H1 (cell line): ENCODE data around the gene PRSS38. TPM values are rescaled to one million over a fixed set of nuclear protein-coding genes. Genes with fewer than 3 reads are reported as not detected.

Experiments used
- CTCF ChIA-PET: fragments of 300-600 bp; sonication (Branson Sonifier 250); formaldehyde crosslinking; loops from one replicate; lab custom pipeline; 2021; ENCODE audit not compliant: partially characterized antibody; lab: Charles Lee
- POLR2A ChIA-PET: fragments of 300-600 bp; sonication (Branson Sonifier 250); formaldehyde crosslinking; loops from one replicate; lab custom pipeline; 2021; ENCODE audit warnings: inconsistent platforms; ENCODE audit not compliant: partially characterized antibody; lab: Charles Lee
- DNase-seq, 2 experiments: peaks; one replicate each; pipeline versions ENCODE4 v3.0.0 to v3.0.0-alpha.2; 2010 to 2022; ENCODE audit warnings: low spot score in 2 of 2, low read depth in 1 of 2, mixed read lengths in 1 of 2
- FAIRE-seq: peaks from 2 replicates; lab custom pipeline; 2011; peaks lifted over from hg19 to GRCh38; lab: Jason Lieb, UNC
- H2AFZ ChIP-seq: 2 replicates; pipeline ENCODE4 v1.8.1; 2012; ENCODE audit warnings: low read length, inconsistent platforms
- H2AK5ac ChIP-seq: 2 replicates; pipeline ENCODE4 v1.6.1; 2013; ENCODE audit warnings: low read depth, low read length
- H2BK120ac ChIP-seq: replicated peaks from 2 replicates; pipeline ENCODE3; 2013; ENCODE audit warnings: low read depth, low read length, inconsistent platforms
- H2BK12ac ChIP-seq: 2 replicates; pipeline ENCODE4 v1.6.1; 2013; ENCODE audit warnings: low read depth, low read length
- H2BK15ac ChIP-seq: 2 replicates; pipeline ENCODE4 v1.6.1; 2013; ENCODE audit warnings: low read length
- H2BK20ac ChIP-seq: 2 replicates; pipeline ENCODE4 v1.6.1; 2013; ENCODE audit warnings: low read length
- H2BK5ac ChIP-seq: 2 replicates; pipeline ENCODE4 v1.6.1; 2013; ENCODE audit warnings: low read depth, low read length
- H3K14ac ChIP-seq: 2 replicates; pipeline ENCODE4 v1.6.1; 2013; ENCODE audit warnings: inconsistent platforms; ENCODE audit not compliant: insufficient read length
- H3K18ac ChIP-seq: 2 replicates; pipeline ENCODE4 v1.6.1; 2013; ENCODE audit warnings: low read length; ENCODE audit errors: extremely low read depth
- H3K23ac ChIP-seq: 2 replicates; pipeline ENCODE4 v1.6.1; 2013; ENCODE audit warnings: inconsistent platforms; ENCODE audit not compliant: insufficient read length
- H3K23me2 ChIP-seq: 2 replicates; pipeline ENCODE4 v1.6.1; 2013; ENCODE audit warnings: low read depth, low read length
- H3K27ac ChIP-seq: 2 replicates; pipeline ENCODE4 v1.6.1; 2011; ENCODE audit warnings: low read depth, low read length, inconsistent platforms
- H3K27me3 ChIP-seq, 4 experiments: replicated peaks in 1 of 4; 1 replicate in 1 of 4; 2 replicates in 3 of 4; pipeline versions ENCODE4 v1.6.1 to v1.8.1; 2011 to 2013; ENCODE audit warnings: low read length in 3 of 4, mild to moderate bottlenecking in 3 of 4, inconsistent platforms in 2 of 4, mixed read lengths in 2 of 4, moderate library complexity in 1 of 4; ENCODE audit not compliant: control insufficient read depth in 3 of 4, insufficient read depth in 3 of 4; ENCODE audit errors: extremely low read depth in 1 of 4
- H3K36me3 ChIP-seq, 4 experiments: 2 replicates each; pipeline versions ENCODE4 v1.6.1 to v1.8.1; 2011 to 2013; ENCODE audit warnings: mild to moderate bottlenecking in 4 of 4, low read length in 3 of 4, moderate library complexity in 2 of 4, control low read depth in 1 of 4, inconsistent platforms in 1 of 4; ENCODE audit not compliant: insufficient read depth in 4 of 4, control insufficient read depth in 2 of 4
- H3K4ac ChIP-seq: replicated peaks from 2 replicates; pipeline ENCODE3; 2013; ENCODE audit warnings: low read length, low read depth, mixed read lengths, inconsistent platforms; ENCODE audit not compliant: insufficient read length
- H3K4me1 ChIP-seq, 4 experiments: replicated peaks in 1 of 4; 1 replicate in 1 of 4; 2 replicates in 3 of 4; pipeline versions ENCODE4 v1.6.1 to v1.8.1; 2011 to 2013; ENCODE audit warnings: low read length in 3 of 4, inconsistent platforms in 2 of 4, mixed read lengths in 1 of 4; ENCODE audit not compliant: insufficient read depth in 4 of 4, control insufficient read depth in 3 of 4
- H3K4me2 ChIP-seq, 2 experiments: 2 replicates each; pipeline versions ENCODE4 v1.6.1 to v1.8.1; 2011 to 2013; ENCODE audit warnings: low read depth in 2 of 2, low read length in 2 of 2, control low read depth in 1 of 2, inconsistent platforms in 1 of 2, mild to moderate bottlenecking in 1 of 2; ENCODE audit not compliant: insufficient read depth in 1 of 2
- H3K4me3 ChIP-seq, 4 experiments: fragments of 200-600, 300-600 bp in 1 of 4; sonication (generic), shearing (Covaris generic), sonication (Bioruptor Twin) in 1 of 4; 2 replicates each; pipeline versions ENCODE4 v1.5.1 to v1.8.1; 2011 to 2016; ENCODE audit warnings: low read length in 4 of 4, low read depth in 3 of 4, control low read depth in 2 of 4, inconsistent platforms in 2 of 4, mild to moderate bottlenecking in 2 of 4, mixed read lengths in 1 of 4, moderate library complexity in 1 of 4; ENCODE audit not compliant: insufficient read depth in 2 of 4; ENCODE audit errors: extremely low read depth in 1 of 4
- H3K56ac ChIP-seq: replicated peaks from 2 replicates; pipeline ENCODE3; 2013; ENCODE audit warnings: low read depth, mild to moderate bottlenecking, mixed read lengths, low read length, inconsistent platforms; ENCODE audit not compliant: insufficient read length
- H3K79me1 ChIP-seq: 2 replicates; pipeline ENCODE4 v1.6.1; 2013; ENCODE audit warnings: low read depth, low read length, control low read depth
- H3K79me2 ChIP-seq, 2 experiments: 2 replicates each; pipeline versions ENCODE4 v1.6.1 to v1.8.1; 2012 to 2013; ENCODE audit warnings: low read length in 2 of 2, mild to moderate bottlenecking in 2 of 2, inconsistent platforms in 1 of 2; ENCODE audit not compliant: insufficient read depth in 2 of 2, control insufficient read depth in 1 of 2
- H3K9ac ChIP-seq, 4 experiments: replicated peaks in 1 of 4; 1 replicate in 1 of 4; 2 replicates in 3 of 4; pipeline versions ENCODE4 v1.6.1 to v1.8.1; 2011 to 2013; ENCODE audit warnings: low read depth in 3 of 4, low read length in 3 of 4, control low read depth in 2 of 4, mild to moderate bottlenecking in 2 of 4, moderate library complexity in 2 of 4, inconsistent platforms in 1 of 4; ENCODE audit errors: extremely low read depth in 1 of 4
- H3K9me3 ChIP-seq, 2 experiments: 2 replicates each; pipeline versions ENCODE4 v1.6.1 to v1.8.1; 2012 to 2013; ENCODE audit warnings: mild to moderate bottlenecking in 2 of 2, moderate library complexity in 2 of 2, control low read depth in 1 of 2, inconsistent platforms in 1 of 2, low read depth in 1 of 2, low read length in 1 of 2, mixed read lengths in 1 of 2; ENCODE audit not compliant: insufficient read depth in 2 of 2
- H4K20me1 ChIP-seq, 2 experiments: replicated peaks in 1 of 2; 2 replicates each; pipeline versions ENCODE3 to v1.8.1; 2011 to 2013; ENCODE audit warnings: inconsistent platforms in 2 of 2, low read length in 2 of 2, mild to moderate bottlenecking in 1 of 2; ENCODE audit not compliant: insufficient read depth in 2 of 2, control insufficient read depth in 1 of 2
- H4K5ac ChIP-seq: 2 replicates; pipeline ENCODE4 v1.6.1; 2013; ENCODE audit warnings: low read length, low read depth, mixed read lengths, inconsistent platforms; ENCODE audit not compliant: insufficient read length
- H4K8ac ChIP-seq: 2 replicates; pipeline ENCODE4 v1.8.0; 2013; ENCODE audit warnings: mild to moderate bottlenecking, moderate library complexity, low read length, inconsistent platforms; ENCODE audit not compliant: insufficient read depth; ENCODE audit errors: extremely low read depth
- H4K91ac ChIP-seq: replicated peaks from 2 replicates; pipeline ENCODE3; 2013; ENCODE audit warnings: low read length, mixed read lengths, inconsistent platforms; ENCODE audit not compliant: insufficient read length
- BRCA1 ChIP-seq: IDR thresholded peaks from 2 replicates; pipeline ENCODE4 v1.6.1; 2012; ENCODE audit warnings: low read depth, low read length, improper control_type of control experiment
- CTBP2 ChIP-seq: IDR thresholded peaks from 2 replicates; pipeline ENCODE4 v1.7.0; 2011; ENCODE audit warnings: borderline replicate concordance, mild to moderate bottlenecking, moderate library complexity, mixed read lengths, low read length; ENCODE audit not compliant: insufficient read depth, insufficient read length
- EP300 ChIP-seq, 2 experiments: IDR thresholded peaks; 1 replicate in 1 of 2; 2 replicates in 1 of 2; pipeline ENCODE4 v1.6.1; 2011 to 2012; ENCODE audit warnings: low read depth in 2 of 2, low read length in 2 of 2, mild to moderate bottlenecking in 2 of 2, borderline replicate concordance in 1 of 2, inconsistent platforms in 1 of 2, moderate library complexity in 1 of 2
- HDAC6 ChIP-seq: IDR thresholded peaks from one replicate; pipeline ENCODE4 v1.7.1; 2012; ENCODE audit warnings: low read depth, mild to moderate bottlenecking, inconsistent platforms, low read length, moderate library complexity
- NANOG ChIP-seq: IDR thresholded peaks from 2 replicates; pipeline ENCODE4 v1.6.1; 2011; ENCODE audit warnings: low read length, low read depth, mild to moderate bottlenecking, inconsistent platforms; ENCODE audit not compliant: insufficient read depth, poor library complexity, severe bottlenecking
- POU5F1 ChIP-seq: IDR thresholded peaks from 2 replicates; pipeline ENCODE4 v1.6.1; 2011; ENCODE audit warnings: low read depth, mild to moderate bottlenecking, low read length, moderate library complexity
- SAP30 ChIP-seq: fragments of 300-600 bp; sonication (generic); IDR thresholded peaks from 2 replicates; pipeline ENCODE4 v1.7.1; 2012; ENCODE audit warnings: low read length, moderate library complexity, mild to moderate bottlenecking, inconsistent platforms; ENCODE audit not compliant: insufficient read depth, insufficient replicate concordance
- SIRT6 ChIP-seq: IDR thresholded peaks from one replicate; pipeline ENCODE4 v1.7.1; 2012; ENCODE audit warnings: low read length, inconsistent platforms
- SUZ12 ChIP-seq: fragments of 200-600 bp; sonication (generic); IDR thresholded peaks from 2 replicates; pipeline ENCODE4 v1.6.1; 2012; ENCODE audit warnings: mild to moderate bottlenecking, inconsistent platforms, low read length, moderate library complexity, mixed read lengths
- TCF12 ChIP-seq: IDR thresholded peaks from 2 replicates; pipeline ENCODE4 v1.6.1; 2011; ENCODE audit warnings: low read depth, mild to moderate bottlenecking, low read length
- YY1 ChIP-seq: IDR thresholded peaks from 2 replicates; pipeline ENCODE4 v1.6.1; 2011; ENCODE audit warnings: low read depth, mild to moderate bottlenecking, low read length
- WGBS, 2 experiments: shearing (Covaris generic) in 1 of 2; methylation state at CpG; one replicate each; pipeline versions ENCODE4 v1.1.6 to v1.1.7; 2013 to 2015; ENCODE audit warnings: low lambda C conversion rate in 2 of 2, mixed read lengths in 2 of 2, inconsistent platforms in 1 of 2, low coverage in 1 of 2, missing lambda C conversion rate in 1 of 2; ENCODE audit not compliant: insufficient replicate concordance in 2 of 2, insufficient coverage in 1 of 2, insufficient read length in 1 of 2; ENCODE audit errors: extremely low coverage in 1 of 2, missing lambda C conversion rate in 1 of 2; 5-methylcytosine and 5-hydroxymethylcytosine counted together
- polyA plus RNA-seq, 7 experiments: library from polyadenylated mRNA; depleted of rRNA in 3 of 7; stranded (reverse) in 5 of 7; unstranded in 2 of 7; fragments of >200 nt in 5 of 7; fragments of 200-250 nt in 2 of 7; gene quantifications; 1 replicate in 5 of 7; 2 replicates in 1 of 7; 4 replicates in 1 of 7; pipeline versions ENCODE4 v1.2.1 to v1.2.3, GENCODE V29; 2011 to 2013; ENCODE audit warnings: missing spikeins in 2 of 7, mixed read lengths in 2 of 7
- total RNA-seq: library from RNA; stranded (reverse); fragmentation: NEBNext Ultra II Directional; extraction: Animal tissue kit (Norgen Biotek cat#: 25700); gene quantifications from 2 replicates; pipeline ENCODE4 v1.2.1, GENCODE V29; 2021

Gene PRSS38
- total and polyA plus RNA-seq, 2 of the 8 experiments (the other 6 are each of a cell fraction or from before 2014, with no cell fraction given) = not detected

- CTCF ChIA-PET = interaction anchor here (0.7 to 2.9 kb wide), 6 partner anchors 9 to 173 kb away, joined by 3 to 16 read pairs (median 3); no protein-coding TSS in a partner anchor
- no peak overlapping the region for H2AFZ ChIP-seq
- no peak for TF ChIP-seq SAP30
- no peak for TF ChIP-seq SIRT6
- TF ChIP-seq EP300 (IDR thresholded peaks at IDR 0.05; ENCODE audit: borderline replicate concordance in 1 of 2, low read depth in 2 of 2, low read length in 2 of 2) = no peak
- TF ChIP-seq SUZ12 = no peak
- no peak for TF ChIP-seq BRCA1
- TF ChIP-seq POU5F1 = no peak
- TF ChIP-seq TCF12 = no peak
- no peak for TF ChIP-seq CTBP2
- no peak for TF ChIP-seq HDAC6
- no peak for TF ChIP-seq NANOG
- no peak for TF ChIP-seq YY1
Observed at GRCh38 chr1:227780101-227781044, 35.1 kb upstream of the PRSS38 start.

More at GRCh38 chr1:227780101-227781044, 35.1 kb upstream of the PRSS38 start:
- no peak overlapping the region for H3K23ac ChIP-seq
- no peak overlapping the region for H3K56ac ChIP-seq
- no peak overlapping the region for H3K4me2 ChIP-seq
- H3K14ac ChIP-seq = no peak overlapping the region
- H3K4me1 ChIP-seq = no peaks in the 10 kb centered on the region
- H2BK5ac ChIP-seq = no peak overlapping the region
- no peaks in the 10 kb centered on the region for H3K79me2 ChIP-seq
- H2AK5ac ChIP-seq = no peak overlapping the region
- no peak overlapping the region for H3K18ac ChIP-seq
- no peak overlapping the region for H3K4ac ChIP-seq
- H4K91ac ChIP-seq = no peak overlapping the region
- H2BK15ac ChIP-seq = no peak overlapping the region
- no peak overlapping the region for H2BK20ac ChIP-seq
- DNase-seq (peak in 1 of 2 experiments; percentile 37), FAIRE-seq (no peak)
- WGBS, 2 experiments = 81% methylated on average over 23 of the region's 23 CpGs; no CpG with 5 or more reads in 1 of the 2 experiments
- no peak overlapping the region for H2BK120ac ChIP-seq
- no peak overlapping the region for H3K9ac ChIP-seq
- H3K9me3 ChIP-seq = no peaks in the 10 kb centered on the region
- peaks cover 0 to 10% (median 0%) of the 10 kb centered on the region in 4 experiments; a peak in 1 of 8 replicates for H3K36me3 ChIP-seq
- peaks cover 0 to 11% of the 10 kb centered on the region in 2 experiments for H4K20me1 ChIP-seq
- no peak overlapping the region for H4K5ac ChIP-seq
- H3K23me2 ChIP-seq = no peaks in the 10 kb centered on the region
- H4K8ac ChIP-seq = no peak overlapping the region; the same call in 1 of the 2 replicates
- H2BK12ac ChIP-seq = no peak overlapping the region
- H3K79me1 ChIP-seq = no peaks in the 10 kb centered on the region
- POLR2A ChIA-PET = no interaction called here
- H3K4me3 ChIP-seq = no peak overlapping the region
- no peaks in the 10 kb centered on the region for H3K27me3 ChIP-seq
- H3K27ac ChIP-seq = no peak overlapping the region
